ENCODE results near the gene TMEM171. TPM values are rescaled to one million over a fixed set of nuclear protein-coding genes. Genes with fewer than 3 reads are reported as not detected.

TMEM171 gene
- total RNA-seq, 1 donor: 8.0 TPM

DNA sequence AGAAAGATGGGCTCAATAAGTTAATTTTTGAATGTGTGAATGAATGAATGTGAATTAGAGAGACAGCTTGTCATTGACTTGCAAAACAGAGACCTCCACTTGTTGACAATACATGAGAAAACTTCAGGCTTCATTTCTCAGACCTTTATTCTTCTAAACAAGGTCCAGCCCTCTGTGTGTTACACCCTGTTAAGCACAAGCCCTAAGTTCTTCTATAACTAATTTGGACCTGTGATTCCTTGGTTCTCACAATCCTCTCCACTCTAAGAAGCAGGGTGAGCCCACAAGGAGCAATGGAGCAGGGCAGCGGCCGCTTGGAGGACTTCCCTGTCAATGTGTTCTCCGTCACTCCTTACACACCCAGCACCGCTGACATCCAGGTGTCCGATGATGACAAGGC is 52.6 kb downstream of the TMEM171 start, which contains the start of gene TMEM174:
TSS of gene TMEM174 (plus strand) at position 243 of the 400 bp plus-strand sequence. CDS start at position 294, 51 bp downstream.
- Histone ChIP-seq H3K27me3 (ENCODE audit: insufficient read depth, low read length) (peaks cover 38% of the 10 kb centered on the region), H4K20me1 (ENCODE audit: insufficient read depth, low read length) (no peaks in the 10 kb centered on the region), H3K4me2 (ENCODE audit: insufficient read depth, low read length) (no peak within 1 kb of the TSS), H3K9me3 (ENCODE audit: low read depth, low read length) (no peaks in the 10 kb centered on the region), H3K79me2 (ENCODE audit: insufficient read depth, low read length) (no peaks in the 10 kb centered on the region), H3K36me3 (ENCODE audit: insufficient read depth, low read length) (no peaks in the 10 kb centered on the region), H3K4me3 (ENCODE audit: insufficient read depth, low read length) (no peak within 1 kb of the TSS), H2AFZ (ENCODE audit: low read length) (no peak within 1 kb of the TSS), H3K4me1 (ENCODE audit: insufficient read depth, low read length) (no peaks in the 10 kb centered on the region), H3K27ac (ENCODE audit: low read depth, low read length) (no peak within 1 kb of the TSS)
- TF ChIP-seq, protein P1, sequence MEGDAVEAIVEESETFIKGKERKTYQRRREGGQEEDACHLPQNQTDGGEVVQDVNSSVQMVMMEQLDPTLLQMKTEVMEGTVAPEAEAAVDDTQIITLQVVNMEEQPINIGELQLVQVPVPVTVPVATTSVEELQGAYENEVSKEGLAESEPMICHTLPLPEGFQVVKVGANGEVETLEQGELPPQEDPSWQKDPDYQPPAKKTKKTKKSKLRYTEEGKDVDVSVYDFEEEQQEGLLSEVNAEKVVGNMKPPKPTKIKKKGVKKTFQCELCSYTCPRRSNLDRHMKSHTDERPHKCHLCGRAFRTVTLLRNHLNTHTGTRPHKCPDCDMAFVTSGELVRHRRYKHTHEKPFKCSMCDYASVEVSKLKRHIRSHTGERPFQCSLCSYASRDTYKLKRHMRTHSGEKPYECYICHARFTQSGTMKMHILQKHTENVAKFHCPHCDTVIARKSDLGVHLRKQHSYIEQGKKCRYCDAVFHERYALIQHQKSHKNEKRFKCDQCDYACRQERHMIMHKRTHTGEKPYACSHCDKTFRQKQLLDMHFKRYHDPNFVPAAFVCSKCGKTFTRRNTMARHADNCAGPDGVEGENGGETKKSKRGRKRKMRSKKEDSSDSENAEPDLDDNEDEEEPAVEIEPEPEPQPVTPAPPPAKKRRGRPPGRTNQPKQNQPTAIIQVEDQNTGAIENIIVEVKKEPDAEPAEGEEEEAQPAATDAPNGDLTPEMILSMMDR (IDR thresholded peaks at IDR 0.05; ENCODE audit: extremely low read depth, low read depth, low read length): no peak
- no peak for DNase-seq (ENCODE audit: insufficient read length, low spot score, missing footprints)

GRCh38 chr5:73174100-73174815 is 53.9 kb downstream of the TMEM171 start:
- no peak overlapping the region for H3K4me3 ChIP-seq (ENCODE audit: insufficient read depth, low read length)
- DNase-seq (ENCODE audit: insufficient read length, low spot score, missing footprints): no peak
- H3K27me3 ChIP-seq (ENCODE audit: insufficient read depth, low read length): peaks cover 43% of the 10 kb centered on the region
- H3K9me3 ChIP-seq (ENCODE audit: low read depth, low read length): no peaks in the 10 kb centered on the region
- no peak overlapping the region for H3K27ac ChIP-seq (ENCODE audit: low read depth, low read length)
- H4K20me1 ChIP-seq (ENCODE audit: insufficient read depth, low read length): no peaks in the 10 kb centered on the region
- H3K4me2 ChIP-seq (ENCODE audit: insufficient read depth, low read length): no peak overlapping the region
- H3K4me1 ChIP-seq (ENCODE audit: insufficient read depth, low read length): no peaks in the 10 kb centered on the region
- H3K36me3 ChIP-seq (ENCODE audit: insufficient read depth, low read length): no peaks in the 10 kb centered on the region
- H3K79me2 ChIP-seq (ENCODE audit: insufficient read depth, low read length): no peaks in the 10 kb centered on the region
- TF ChIP-seq, protein P1 (IDR thresholded peaks at IDR 0.05; ENCODE audit: extremely low read depth, low read depth, low read length): no peak
- H2AFZ ChIP-seq (ENCODE audit: low read length): no peak overlapping the region

DNA sequence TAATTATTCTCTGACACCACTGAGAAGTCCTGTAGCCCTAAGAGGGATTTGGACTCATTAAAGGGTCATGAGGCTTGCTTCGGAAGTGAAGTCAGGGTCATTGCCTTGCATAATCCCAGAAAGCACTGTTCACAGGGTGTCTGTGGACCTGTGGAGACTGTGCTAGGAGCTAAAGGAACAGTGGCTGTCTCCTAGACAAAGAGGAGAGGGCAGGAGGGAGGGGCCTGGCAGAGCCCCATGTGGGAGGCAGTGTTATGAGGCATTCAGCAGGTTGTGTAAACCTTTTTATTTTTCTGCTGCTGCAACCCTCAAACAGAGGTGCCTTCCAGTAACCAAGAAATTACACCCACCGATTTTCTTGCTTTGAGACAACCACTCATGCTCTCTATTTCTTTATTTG is 55.9 kb downstream of the TMEM171 start:
- Histone ChIP-seq H3K9me3 (ENCODE audit: low read depth, low read length) (no peaks in the 10 kb centered on the region), H3K79me2 (ENCODE audit: insufficient read depth, low read length) (no peaks in the 10 kb centered on the region), H3K36me3 (ENCODE audit: insufficient read depth, low read length) (no peaks in the 10 kb centered on the region), H3K4me1 (ENCODE audit: insufficient read depth, low read length) (no peaks in the 10 kb centered on the region), H2AFZ (ENCODE audit: low read length) (no peak overlapping the region), H3K27ac (ENCODE audit: low read depth, low read length) (no peak overlapping the region), H3K4me3 (ENCODE audit: insufficient read depth, low read length) (no peak overlapping the region), H4K20me1 (ENCODE audit: insufficient read depth, low read length) (no peaks in the 10 kb centered on the region), H3K4me2 (ENCODE audit: insufficient read depth, low read length) (no peak overlapping the region), H3K27me3 (ENCODE audit: insufficient read depth, low read length) (peaks cover 52% of the 10 kb centered on the region)
- TF ChIP-seq, protein P1 (IDR thresholded peaks at IDR 0.05; ENCODE audit: extremely low read depth, low read depth, low read length): no peak
- DNase-seq (ENCODE audit: insufficient read length, low spot score, missing footprints): no peak

- Histone ChIP-seq H4K20me1 (ENCODE audit: insufficient read depth, low read length) (no peaks in the 10 kb centered on the region), H2AFZ (ENCODE audit: low read length) (no peak overlapping the region), H3K27ac (ENCODE audit: low read depth, low read length) (no peak overlapping the region), H3K4me1 (ENCODE audit: insufficient read depth, low read length) (no peaks in the 10 kb centered on the region), H3K79me2 (ENCODE audit: insufficient read depth, low read length) (no peaks in the 10 kb centered on the region), H3K9me3 (ENCODE audit: low read depth, low read length) (no peaks in the 10 kb centered on the region), H3K36me3 (ENCODE audit: insufficient read depth, low read length) (no peaks in the 10 kb centered on the region), H3K4me2 (ENCODE audit: insufficient read depth, low read length) (no peak overlapping the region), H3K4me3 (ENCODE audit: insufficient read depth, low read length) (no peak overlapping the region), H3K27me3 (ENCODE audit: insufficient read depth, low read length) (peaks cover 48% of the 10 kb centered on the region)
- DNase-seq (ENCODE audit: insufficient read length, low spot score, missing footprints): no peak
- TF ChIP-seq, protein P1 (IDR thresholded peaks at IDR 0.05; ENCODE audit: extremely low read depth, low read depth, low read length): no peak
These were observed 57.9 kb downstream of the TMEM171 start for GRCh38 chr5:73178265-73178664.

Data from osteoblast (primary cell).